BE2C (cell line): ENCODE data around the gene TEX264.

ENCODE experiments used
- DNase-seq: peaks from one replicate; pipeline ENCODE4 v3.0.0-alpha.2; 2020
- H3K27me3 ChIP-seq: fragments of 250-450 bp; sonication (Bioruptor Pico); 2 replicates; pipeline ENCODE4 v1.5.1; 2020; ENCODE audit warnings: mild to moderate bottlenecking
- H3K36me3 ChIP-seq: fragments of 250-450 bp; sonication (Bioruptor Pico); 2 replicates; pipeline ENCODE4 v1.5.1; 2020; ENCODE audit warnings: mild to moderate bottlenecking
- H3K4me1 ChIP-seq: fragments of 250-450 bp; sonication (Bioruptor Pico); 2 replicates; pipeline ENCODE4 v1.5.1; 2020
- H3K4me3 ChIP-seq: 2 replicates; pipeline ENCODE4 v1.5.1; 2011; ENCODE audit warnings: low read depth, low read length
- H3K9me3 ChIP-seq: fragments of 250-450 bp; sonication (Bioruptor Pico); 2 replicates; pipeline ENCODE4 v1.5.1; 2020
- CTCF ChIP-seq: IDR thresholded peaks from 2 replicates; pipeline ENCODE4 v1.5.1; 2012; ENCODE audit warnings: mild to moderate bottlenecking, low read depth, low read length

The TEX264 gene

GRCh38 chr3:51747840-51748239 is 76.8 kb downstream of the TEX264 start:
- no peaks in the 10 kb centered on the region for H3K4me1 ChIP-seq

GRCh38 chr3:51748327-51748726 is 77.3 kb downstream of the TEX264 start:
- no peaks in the 10 kb centered on the region for H3K9me3 ChIP-seq
- H3K4me3 ChIP-seq, result no peak overlapping the region
- DNase-seq, result no peak
- no peak for TF ChIP-seq CTCF
- H3K36me3 ChIP-seq, result no peaks in the 10 kb centered on the region
- no peaks in the 10 kb centered on the region for H3K4me1 ChIP-seq
- no peaks in the 10 kb centered on the region for H3K27me3 ChIP-seq

More at GRCh38 chr3:51747840-51748239, 76.8 kb downstream of the TEX264 start:
- no peaks in the 10 kb centered on the region for H3K27me3 ChIP-seq
- no peaks in the 10 kb centered on the region for H3K36me3 ChIP-seq
- H3K4me3 ChIP-seq, result no peak overlapping the region
- no peaks in the 10 kb centered on the region for H3K9me3 ChIP-seq
- DNase-seq, result no peak
- TF ChIP-seq CTCF, result no peak

GRCh38 chr3:51750878-51751277 is 79.8 kb downstream of the TEX264 start:
- no peak overlapping the region for H3K4me3 ChIP-seq
- no peak for DNase-seq
- H3K4me1 ChIP-seq, result no peaks in the 10 kb centered on the region
- peaks cover 6% of the 10 kb centered on the region; the same call in 1 of the 2 replicates for H3K27me3 ChIP-seq
- H3K9me3 ChIP-seq, result no peaks in the 10 kb centered on the region
- H3K36me3 ChIP-seq, result no peaks in the 10 kb centered on the region
- no peak for TF ChIP-seq CTCF

GRCh38 chr3:51751287-51751686 is 80.2 kb downstream of the TEX264 start:
- TF ChIP-seq CTCF, result no peak

More at GRCh38 chr3:51751287-51751686, 80.2 kb downstream of the TEX264 start:
- no peaks in the 10 kb centered on the region for H3K36me3 ChIP-seq
- DNase-seq, result no peak
- H3K4me1 ChIP-seq, result no peaks in the 10 kb centered on the region
- H3K27me3 ChIP-seq, result peaks cover 6% of the 10 kb centered on the region; the same call in 1 of the 2 replicates
- H3K4me3 ChIP-seq, result no peak overlapping the region
- no peaks in the 10 kb centered on the region for H3K9me3 ChIP-seq
